22Rv1 (cell line): Measurements from ENCODE around the gene AASDHPPT.

Experiments used
- CTCF ChIP-seq: fragments of 450-650 bp; IDR thresholded peaks from 2 replicates; pipeline ENCODE4 v1.5.1; 2017; ENCODE audit warnings: mild to moderate bottlenecking
- ZFX ChIP-seq: fragments of 450-650 bp; IDR thresholded peaks from 2 replicates; pipeline ENCODE4 v1.6.1; 2017; ENCODE audit warnings: antibody characterized with exemption, borderline replicate concordance

- no peak for TF ChIP-seq CTCF
- no peak for TF ChIP-seq ZFX
Measured at GRCh38 chr11:106051103-106051502, 26.4 kb upstream of the AASDHPPT start.
